HepG2 (cell line): Measurements from ENCODE around the gene IPMK. TPM values are rescaled to one million over a fixed set of nuclear protein-coding genes. Genes with fewer than 3 reads are reported as not detected.

ENCODE experiments used
- ATF7-NPFF ChIP-seq: sonication (generic); formaldehyde crosslinking; IDR thresholded peaks from 2 replicates; pipeline ENCODE4 v1.8.1; 2023; ENCODE audit warnings: mild to moderate bottlenecking, low read depth, missing genetic modification reagents, moderate library complexity
- CBX1 ChIP-seq: IDR thresholded peaks from one replicate; pipeline ENCODE4 v1.6.1; 2016; ENCODE audit warnings: antibody characterized with exemption, low read depth
- DZIP1 ChIP-seq: sonication (generic); formaldehyde crosslinking; IDR thresholded peaks from 2 replicates; pipeline ENCODE4 v1.5.0; 2020; ENCODE audit warnings: mild to moderate bottlenecking, missing genetic modification reagents
- EP300 ChIP-seq, 3 experiments: sonication (generic) in 1 of 3; formaldehyde crosslinking in 1 of 3; IDR thresholded peaks; 2 replicates each; pipeline versions ENCODE4 v1.5.1 to v1.6.1; 2011 to 2020; ENCODE audit warnings: low read depth in 2 of 3, low read length in 2 of 3, borderline replicate concordance in 1 of 3, improper control_type of control experiment in 1 of 3, mild to moderate bottlenecking in 1 of 3, missing genetic modification reagents in 1 of 3, moderate library complexity in 1 of 3
- FOXK1 ChIP-seq: sonication (generic); formaldehyde crosslinking; IDR thresholded peaks from 2 replicates; pipeline ENCODE4 v1.4.0; 2020; ENCODE audit warnings: low read depth, missing genetic modification reagents, borderline replicate concordance
- HES4 ChIP-seq: sonication (generic); formaldehyde crosslinking; IDR thresholded peaks from 2 replicates; pipeline ENCODE4 v1.9.0; 2021; ENCODE audit warnings: mild to moderate bottlenecking, missing genetic modification reagents, borderline replicate concordance
- HOXA5 ChIP-seq: sonication (generic); formaldehyde crosslinking; IDR thresholded peaks from 2 replicates; pipeline ENCODE4 v1.4.0; 2020; ENCODE audit warnings: missing genetic modification reagents
- IRF9 ChIP-seq: sonication (generic); formaldehyde crosslinking; IDR thresholded peaks from 2 replicates; pipeline ENCODE4 v1.8.0; 2022; ENCODE audit warnings: missing genetic modification reagents, mild to moderate bottlenecking, borderline replicate concordance
- MTA3 ChIP-seq: sonication (generic); formaldehyde crosslinking; IDR thresholded peaks from 2 replicates; pipeline ENCODE4 v1.4.0; 2020; ENCODE audit warnings: missing genetic modification reagents
- TMF1 ChIP-seq: sonication (generic); formaldehyde crosslinking; IDR thresholded peaks from 2 replicates; pipeline ENCODE4 v1.8.1; 2022; ENCODE audit warnings: low read depth, missing genetic modification reagents
- ZBTB8A ChIP-seq: sonication (generic); formaldehyde crosslinking; IDR thresholded peaks from 2 replicates; pipeline ENCODE4 v1.4.0; 2020; ENCODE audit warnings: mild to moderate bottlenecking, low read depth, missing genetic modification reagents, borderline replicate concordance
- ZFP91 ChIP-seq: sonication (generic); formaldehyde crosslinking; IDR thresholded peaks from 2 replicates; pipeline ENCODE4 v1.9.0; 2022; ENCODE audit warnings: missing genetic modification reagents, mild to moderate bottlenecking, borderline replicate concordance
- ZNF121 ChIP-seq: sonication (generic); formaldehyde crosslinking; IDR thresholded peaks from 2 replicates; pipeline ENCODE4 v1.5.0; 2020; ENCODE audit warnings: mild to moderate bottlenecking, missing genetic modification reagents
- ZNF354B ChIP-seq: sonication (generic); formaldehyde crosslinking; IDR thresholded peaks from 2 replicates; pipeline ENCODE4 v1.8.0; 2022; ENCODE audit warnings: mild to moderate bottlenecking, missing genetic modification reagents
- ZNF512B ChIP-seq: sonication (generic); formaldehyde crosslinking; IDR thresholded peaks from 2 replicates; pipeline ENCODE4 v1.5.1; 2020; ENCODE audit warnings: missing genetic modification reagents, mild to moderate bottlenecking, borderline replicate concordance
- ZNF552 ChIP-seq: sonication (generic); formaldehyde crosslinking; IDR thresholded peaks from 2 replicates; pipeline ENCODE4 v1.9.0; 2022; ENCODE audit warnings: missing genetic modification reagents, mild to moderate bottlenecking, borderline replicate concordance
- ZNF768 ChIP-seq: sonication (generic); formaldehyde crosslinking; IDR thresholded peaks from 2 replicates; pipeline ENCODE4 v1.4.0; 2020; ENCODE audit warnings: missing genetic modification reagents
- polyA plus RNA-seq, 8 experiments: library from polyadenylated mRNA; depleted of rRNA in 3 of 8; stranded (reverse) in 7 of 8; unstranded in 1 of 8; fragments of >200 nt; fragmentation: Illumina TruSeq in 4 of 8; extraction: Trizol in 4 of 8; gene quantifications; 2 replicates each; pipeline versions ENCODE4 v1.2.1 to v1.2.3, GENCODE V29; 2011 to 2016; ENCODE audit warnings: low read depth in 4 of 8, missing spikeins in 1 of 8, mixed read lengths in 1 of 8; ENCODE audit not compliant: insufficient read depth in 1 of 8
- total RNA-seq, 5 experiments: library from RNA; depleted of rRNA; stranded (reverse); fragments of >200 nt; fragmentation: Illumina TruSeq; extraction: Trizol; gene quantifications; 2 replicates each; pipeline ENCODE4 v1.2.3, GENCODE V29; 2016; ENCODE audit warnings: low read depth in 1 of 5
- TF ChIP-seq, protein P1 (sequence below): sonication (generic); formaldehyde crosslinking; IDR thresholded peaks from 2 replicates; pipeline ENCODE4 v1.5.0; 2020; ENCODE audit warnings: missing genetic modification reagents, mild to moderate bottlenecking, borderline replicate concordance

IPMK gene
- total and polyA plus RNA-seq, 2 of the 13 experiments (the other 11 are each of a cell fraction or from before 2014, with no cell fraction given), result 2.7 to 3.9 TPM

DNA sequence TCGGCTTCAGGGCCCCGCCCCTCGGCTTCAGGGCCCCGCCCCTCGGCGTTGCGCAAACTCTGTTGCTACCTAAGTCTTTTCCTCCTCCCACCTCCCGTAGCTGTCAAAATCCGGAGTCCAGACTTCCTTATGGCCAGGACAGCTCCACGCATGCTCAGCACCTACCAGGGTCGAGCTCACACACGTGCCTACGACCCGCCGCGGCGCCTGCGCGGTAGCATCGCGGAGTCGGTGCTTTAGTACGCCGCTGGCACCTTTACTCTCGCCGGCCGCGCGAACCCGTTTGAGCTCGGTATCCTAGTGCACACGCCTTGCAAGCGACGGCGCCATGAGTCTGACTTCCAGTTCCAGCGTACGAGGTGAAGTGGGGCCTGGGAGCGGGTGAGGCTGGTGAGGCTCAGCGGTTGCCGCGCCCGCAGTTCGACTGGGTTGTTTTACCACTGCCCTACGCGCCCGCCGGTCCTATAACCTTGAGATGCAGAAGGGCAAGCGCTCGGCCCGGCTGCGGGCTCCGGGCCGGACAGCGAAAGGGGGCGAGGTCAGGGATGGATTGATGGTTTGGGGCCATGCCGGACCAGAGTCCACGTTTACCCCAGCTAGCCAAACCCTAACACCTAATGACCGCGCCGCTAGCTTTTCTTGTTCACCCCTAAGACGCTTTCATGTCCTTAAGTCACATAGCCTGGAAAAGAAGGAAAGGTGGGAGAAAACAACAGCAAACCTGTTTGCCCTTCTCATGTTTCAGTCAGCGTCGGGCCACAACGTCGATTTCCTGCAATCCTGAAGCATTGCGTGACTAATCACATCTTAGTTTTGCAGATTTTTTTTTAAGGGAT, 1.5 kb upstream of the IPMK start, which contains the start of gene CISD1 (continued):
- TF ChIP-seq ATF7-NPFF (CRISPR knock-in tag), result peak; percentile 97; the same call in 1 of the 2 replicates
- peak; percentile 74; the same call in 1 of the 2 replicates for TF ChIP-seq ZNF768
- TF ChIP-seq FOXK1 (CRISPR knock-in tag), result peak; percentile 74; the same call in 1 of the 2 replicates
- peak; percentile 1; the same call in 1 of the 2 replicates for TF ChIP-seq ZBTB8A (CRISPR knock-in tag)
- TF ChIP-seq HOXA5 (CRISPR knock-in tag), result peak; percentile 98
- peak; percentile 74; the same call in 1 of the 2 replicates for TF ChIP-seq DZIP1 (CRISPR knock-in tag)
- peak; percentile 94 for TF ChIP-seq HES4 (CRISPR knock-in tag)
- TF ChIP-seq IRF9 (CRISPR knock-in tag), result peak; percentile 91; the same call in 1 of the 2 replicates
- TF ChIP-seq TMF1 (CRISPR knock-in tag), result peak; percentile 95
- peak; percentile 95 for TF ChIP-seq ZFP91
- peak; percentile 86; the same call in 1 of the 2 replicates for TF ChIP-seq ZNF354B
- TF ChIP-seq EP300 (IDR thresholded peaks at IDR 0.05; ENCODE audit: low read depth in 2 of 2, low read length in 2 of 2), result 0 out of 4 replicates have a peak, but pooled peaks of 1 of the 2 experiments have one; percentile 15
- peak; percentile 76 for TF ChIP-seq EP300 (CRISPR knock-in tag; IDR thresholded peaks at IDR 0.05; ENCODE audit: borderline replicate concordance)
- TF ChIP-seq CBX1, result peak; percentile 85
- TF ChIP-seq ZNF121 (CRISPR knock-in tag), result peak; percentile 52; the same call in 1 of the 2 replicates
- TF ChIP-seq, protein P1, sequence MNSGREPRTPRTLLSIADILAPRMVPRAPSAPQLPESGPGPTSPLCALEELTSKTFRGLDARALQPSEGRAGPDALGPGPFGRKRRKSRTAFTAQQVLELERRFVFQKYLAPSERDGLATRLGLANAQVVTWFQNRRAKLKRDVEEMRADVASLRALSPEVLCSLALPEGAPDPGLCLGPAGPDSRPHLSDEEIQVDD (CRISPR knock-in tag), result peak; percentile 88; the same call in 1 of the 2 replicates
- no peak; the same call in 1 of the 2 replicates for TF ChIP-seq ZNF512B (CRISPR knock-in tag)
- TF ChIP-seq ZNF552 (CRISPR knock-in tag), result peak; percentile 99
- TF ChIP-seq MTA3 (CRISPR knock-in tag), result no peak
